ENCODE data around the gene PIK3AP1.

PIK3AP1 gene

DNA sequence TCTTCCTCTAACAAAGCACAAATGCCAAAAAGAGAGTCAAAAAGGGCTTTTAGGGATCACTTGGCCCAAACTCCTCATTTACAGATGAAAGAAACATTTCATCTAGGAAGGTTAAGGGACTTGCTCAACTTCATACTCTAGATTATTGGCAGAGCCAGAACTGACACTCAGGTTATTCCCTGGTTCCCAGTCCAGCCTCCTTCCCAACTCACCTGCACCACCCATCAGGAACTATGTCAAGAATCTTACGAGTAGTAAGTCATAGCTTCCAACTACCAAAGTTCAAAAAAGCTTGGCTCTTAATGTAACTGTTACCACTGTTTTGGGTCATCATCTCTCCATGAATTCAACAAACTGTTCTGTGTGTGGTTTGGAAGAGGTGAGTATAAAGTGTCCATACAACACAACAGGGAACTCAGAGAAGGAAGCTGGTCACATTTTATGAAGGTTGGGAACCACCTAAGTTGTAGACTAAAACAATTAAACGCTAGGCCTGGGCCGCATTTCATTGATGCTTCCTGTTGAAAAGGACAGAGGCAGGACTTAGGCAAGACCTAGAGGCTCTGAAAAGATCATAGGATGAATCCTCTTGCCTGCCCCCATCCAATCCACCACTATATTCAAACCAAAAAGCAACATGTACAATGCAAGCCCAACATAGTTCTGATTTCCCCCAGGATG lies 9.1 kb downstream of the PIK3AP1 start:
- peaks cover 5% of the 10 kb centered on the region; the same call in 1 of the 2 replicates for H3K79me2 ChIP-seq (ENCODE audit: insufficient read depth, low read length)
- H2AFZ ChIP-seq (ENCODE audit: low read length), result no peak overlapping the region
- H3K27me3 ChIP-seq (ENCODE audit: insufficient read depth, low read length), result no peaks in the 10 kb centered on the region
- no peaks in the 10 kb centered on the region for H4K20me1 ChIP-seq (ENCODE audit: insufficient read depth, low read length)
- H3K9ac ChIP-seq (ENCODE audit: low read length), result peak overlapping the region; percentile 10; the same call in 1 of the 2 replicates
- no peaks in the 10 kb centered on the region for H3K9me2 ChIP-seq (ENCODE audit: low read depth, low read length)
- TF ChIP-seq EZH2 (IDR thresholded peaks at IDR 0.05; ENCODE audit: borderline replicate concordance, low read length), result no peak
- TF ChIP-seq, protein P1, sequence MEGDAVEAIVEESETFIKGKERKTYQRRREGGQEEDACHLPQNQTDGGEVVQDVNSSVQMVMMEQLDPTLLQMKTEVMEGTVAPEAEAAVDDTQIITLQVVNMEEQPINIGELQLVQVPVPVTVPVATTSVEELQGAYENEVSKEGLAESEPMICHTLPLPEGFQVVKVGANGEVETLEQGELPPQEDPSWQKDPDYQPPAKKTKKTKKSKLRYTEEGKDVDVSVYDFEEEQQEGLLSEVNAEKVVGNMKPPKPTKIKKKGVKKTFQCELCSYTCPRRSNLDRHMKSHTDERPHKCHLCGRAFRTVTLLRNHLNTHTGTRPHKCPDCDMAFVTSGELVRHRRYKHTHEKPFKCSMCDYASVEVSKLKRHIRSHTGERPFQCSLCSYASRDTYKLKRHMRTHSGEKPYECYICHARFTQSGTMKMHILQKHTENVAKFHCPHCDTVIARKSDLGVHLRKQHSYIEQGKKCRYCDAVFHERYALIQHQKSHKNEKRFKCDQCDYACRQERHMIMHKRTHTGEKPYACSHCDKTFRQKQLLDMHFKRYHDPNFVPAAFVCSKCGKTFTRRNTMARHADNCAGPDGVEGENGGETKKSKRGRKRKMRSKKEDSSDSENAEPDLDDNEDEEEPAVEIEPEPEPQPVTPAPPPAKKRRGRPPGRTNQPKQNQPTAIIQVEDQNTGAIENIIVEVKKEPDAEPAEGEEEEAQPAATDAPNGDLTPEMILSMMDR (IDR thresholded peaks at IDR 0.05; ENCODE audit: low read length), result no peak
- no peaks in the 10 kb centered on the region for H3F3A ChIP-seq (ENCODE audit: insufficient read depth, low read length)
- H3K9me3 ChIP-seq (ENCODE audit: low read length), result no peaks in the 10 kb centered on the region
- H3K4me1 ChIP-seq (ENCODE audit: insufficient read depth, low read length, severe bottlenecking), result peaks cover 76% of the 10 kb centered on the region
- H3K4me3 ChIP-seq (ENCODE audit: low read depth, low read length, poor library complexity, severe bottlenecking), result no peak overlapping the region
- H3K4me2 ChIP-seq (ENCODE audit: low read length), result peak overlapping the region; percentile 27; the same call in 1 of the 2 replicates
- H3K27ac ChIP-seq (ENCODE audit: low read depth, low read length, poor library complexity, severe bottlenecking), result peak overlapping the region; percentile 84
- H3K36me3 ChIP-seq (ENCODE audit: insufficient read depth, low read length), result peaks cover 10% of the 10 kb centered on the region; the same call in 1 of the 2 replicates

DNA sequence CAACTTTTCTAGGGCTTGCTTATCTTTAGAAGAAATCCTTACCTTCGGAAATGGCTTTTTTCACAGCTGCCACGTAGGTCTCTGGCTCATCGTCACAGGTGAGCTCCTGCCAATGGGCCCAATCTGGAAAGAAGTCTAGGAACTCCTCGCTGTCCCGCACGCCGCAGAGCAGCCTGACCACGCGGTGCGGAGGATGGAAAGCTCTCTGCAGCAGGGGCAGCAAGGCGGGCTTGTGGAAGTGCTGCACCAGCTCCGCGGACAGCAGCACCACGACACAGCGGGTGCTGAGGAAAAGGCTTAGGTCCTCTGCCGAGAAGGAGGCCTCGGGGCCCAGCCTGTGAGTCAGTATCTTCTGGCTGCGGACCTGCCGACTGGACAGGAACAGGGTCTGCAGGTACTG lies 10.8 kb downstream of the PIK3AP1 start:
- H3K4me1 ChIP-seq (ENCODE audit: insufficient read depth, low read length, severe bottlenecking), result peaks cover 79% of the 10 kb centered on the region
- no peak overlapping the region for H3K4me3 ChIP-seq (ENCODE audit: low read depth, low read length, poor library complexity, severe bottlenecking)
- H3K79me2 ChIP-seq (ENCODE audit: insufficient read depth, low read length), result no peaks in the 10 kb centered on the region; the same call in 1 of the 2 replicates
- no peaks in the 10 kb centered on the region for H3K27me3 ChIP-seq (ENCODE audit: insufficient read depth, low read length)
- H3K9me3 ChIP-seq (ENCODE audit: low read length), result no peaks in the 10 kb centered on the region
- no peak overlapping the region for H3K4me2 ChIP-seq (ENCODE audit: low read length)
- no peaks in the 10 kb centered on the region for H4K20me1 ChIP-seq (ENCODE audit: insufficient read depth, low read length)
- no peak overlapping the region for H2AFZ ChIP-seq (ENCODE audit: low read length)
- H3K9me2 ChIP-seq (ENCODE audit: low read depth, low read length), result no peaks in the 10 kb centered on the region
- no peak for TF ChIP-seq EZH2 (IDR thresholded peaks at IDR 0.05; ENCODE audit: borderline replicate concordance, low read length)
- TF ChIP-seq, protein P1 (IDR thresholded peaks at IDR 0.05; ENCODE audit: low read length), result no peak
- peak overlapping the region; percentile 81 for H3K27ac ChIP-seq (ENCODE audit: low read depth, low read length, poor library complexity, severe bottlenecking)
- peaks cover 10% of the 10 kb centered on the region; the same call in 1 of the 2 replicates for H3K36me3 ChIP-seq (ENCODE audit: insufficient read depth, low read length)
- H3F3A ChIP-seq (ENCODE audit: insufficient read depth, low read length), result 0 out of 2 replicates have a peak, but pooled peaks cover 3% of the 10 kb centered on the region
- no peak overlapping the region for H3K9ac ChIP-seq (ENCODE audit: low read length)

DNA sequence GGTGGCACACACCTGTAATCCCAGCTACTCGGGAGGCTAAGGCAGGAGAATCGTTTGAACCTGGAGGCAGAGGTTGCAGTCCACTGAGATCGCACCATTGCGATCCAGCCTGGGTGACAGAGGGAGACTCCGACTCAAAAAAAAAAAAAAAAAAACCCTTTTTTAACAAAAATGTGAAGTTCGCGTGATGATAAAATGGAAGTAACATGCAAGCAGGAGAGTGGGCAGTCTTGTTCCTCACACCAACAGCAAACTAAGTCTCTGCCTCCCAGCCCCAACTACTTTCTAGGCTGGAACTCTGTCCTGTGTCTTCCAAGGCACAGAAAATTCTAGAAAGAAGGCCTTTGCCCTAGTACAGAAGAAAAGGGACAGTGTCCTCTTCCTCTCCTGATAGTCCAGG lies 11.3 kb downstream of the PIK3AP1 start:
- no peak for TF ChIP-seq EZH2 (IDR thresholded peaks at IDR 0.05; ENCODE audit: borderline replicate concordance, low read length)
- TF ChIP-seq, protein P1 (IDR thresholded peaks at IDR 0.05; ENCODE audit: low read length), result no peak
- no peaks in the 10 kb centered on the region; the same call in 1 of the 2 replicates for H3K79me2 ChIP-seq (ENCODE audit: insufficient read depth, low read length)
- H3K36me3 ChIP-seq (ENCODE audit: insufficient read depth, low read length), result peaks cover 10% of the 10 kb centered on the region; the same call in 1 of the 2 replicates
- no peaks in the 10 kb centered on the region for H4K20me1 ChIP-seq (ENCODE audit: insufficient read depth, low read length)
- no peaks in the 10 kb centered on the region for H3K9me3 ChIP-seq (ENCODE audit: low read length)
- no peak overlapping the region for H3K9ac ChIP-seq (ENCODE audit: low read length)
- H2AFZ ChIP-seq (ENCODE audit: low read length), result no peak overlapping the region
- no peaks in the 10 kb centered on the region for H3K27me3 ChIP-seq (ENCODE audit: insufficient read depth, low read length)
- no peak overlapping the region for H3K4me3 ChIP-seq (ENCODE audit: low read depth, low read length, poor library complexity, severe bottlenecking)
- H3K4me2 ChIP-seq (ENCODE audit: low read length), result 0 out of 2 replicates have a peak overlapping the region, but pooled peaks have one; percentile 16
- H3K9me2 ChIP-seq (ENCODE audit: low read depth, low read length), result no peaks in the 10 kb centered on the region
- H3K4me1 ChIP-seq (ENCODE audit: insufficient read depth, low read length, severe bottlenecking), result peaks cover 79% of the 10 kb centered on the region
- H3K27ac ChIP-seq (ENCODE audit: low read depth, low read length, poor library complexity, severe bottlenecking), result peak overlapping the region; percentile 81
- H3F3A ChIP-seq (ENCODE audit: insufficient read depth, low read length), result peaks cover 6% of the 10 kb centered on the region; the same call in 1 of the 2 replicates
